ENCODE results near the gene GVQW3. TPM values are rescaled to one million over a fixed set of nuclear protein-coding genes. Genes with fewer than 3 reads are reported as not detected.

GVQW3 gene
- total and polyA plus RNA-seq, 2 of the 8 experiments (the other 6 are each of a cell fraction or from before 2014, with no cell fraction given), result 5.5 to 8.1 TPM

DNA sequence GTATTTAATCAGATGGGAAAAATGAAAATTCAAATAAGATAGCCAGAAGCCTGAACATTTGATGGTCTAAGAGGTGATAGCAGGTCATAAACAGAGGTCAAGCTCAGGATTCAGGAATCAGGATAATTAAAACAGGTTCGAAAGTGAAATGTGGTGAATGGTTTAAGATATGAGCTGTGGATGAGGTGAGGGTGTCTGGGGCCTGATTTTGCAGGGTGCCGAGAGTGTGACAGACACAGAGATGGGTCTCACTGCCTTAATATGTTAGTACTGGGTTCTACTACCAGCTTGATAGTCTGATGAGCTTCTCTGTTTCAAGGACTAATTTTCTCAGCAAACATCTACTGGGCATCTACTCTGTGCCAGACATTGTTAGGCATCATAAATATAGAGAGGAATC, 43.8 kb downstream of the GVQW3 start:
- Histone ChIP-seq H2AFZ (ENCODE audit: low read length) (no peak overlapping the region), H3K56ac (replicated peaks; ENCODE audit: insufficient read length, low read depth, low read length) (no peak overlapping the region), H2BK5ac (ENCODE audit: low read depth, low read length) (no peak overlapping the region), H4K91ac (replicated peaks; ENCODE audit: insufficient read length, low read length) (no peak overlapping the region), H3K36me3 (ENCODE audit: control insufficient read depth in 2 of 4, insufficient read depth in 4 of 4, low read length in 3 of 4) (no peaks in the 10 kb centered on the region), H3K4me1 (replicated peaks in 1 of 4; ENCODE audit: control insufficient read depth in 3 of 4, insufficient read depth in 4 of 4, low read length in 3 of 4) (no peaks in the 10 kb centered on the region), H3K27me3 (replicated peaks in 1 of 4; ENCODE audit: control insufficient read depth in 3 of 4, extremely low read depth in 1 of 4, insufficient read depth in 3 of 4, low read length in 3 of 4) (no peaks in the 10 kb centered on the region; a peak in 1 of 7 replicates), H3K23me2 (ENCODE audit: low read depth, low read length) (no peaks in the 10 kb centered on the region), H3K4me3 (ENCODE audit: extremely low read depth in 1 of 4, insufficient read depth in 2 of 4, low read depth in 3 of 4, low read length in 4 of 4) (no peak overlapping the region), H3K14ac (ENCODE audit: insufficient read length) (no peak overlapping the region), H3K27ac (ENCODE audit: low read depth, low read length) (no peak overlapping the region), H3K18ac (ENCODE audit: extremely low read depth, low read length) (no peak overlapping the region), H4K5ac (ENCODE audit: insufficient read length, low read depth, low read length) (no peak overlapping the region), H2BK15ac (ENCODE audit: low read length) (no peak overlapping the region), H2BK120ac (replicated peaks; ENCODE audit: low read depth, low read length) (no peak overlapping the region), H3K9me3 (ENCODE audit: insufficient read depth in 2 of 2, low read depth in 1 of 2, low read length in 1 of 2) (no peaks in the 10 kb centered on the region), H3K79me2 (ENCODE audit: control insufficient read depth in 1 of 2, insufficient read depth in 2 of 2, low read length in 2 of 2) (no peaks in the 10 kb centered on the region), H3K4me2 (ENCODE audit: insufficient read depth in 1 of 2, low read depth in 2 of 2, low read length in 2 of 2) (no peak overlapping the region), H3K9ac (replicated peaks in 1 of 4; ENCODE audit: extremely low read depth in 1 of 4, low read depth in 3 of 4, low read length in 3 of 4) (no peak overlapping the region), H2AK5ac (ENCODE audit: low read depth, low read length) (no peak overlapping the region), H3K23ac (ENCODE audit: insufficient read length) (no peak overlapping the region), H4K8ac (ENCODE audit: extremely low read depth, insufficient read depth, low read length) (no peak overlapping the region), H3K4ac (replicated peaks; ENCODE audit: insufficient read length, low read depth, low read length) (no peak overlapping the region), H4K20me1 (replicated peaks in 1 of 2; ENCODE audit: control insufficient read depth in 1 of 2, insufficient read depth in 2 of 2, low read length in 2 of 2) (no peaks in the 10 kb centered on the region), H2BK12ac (ENCODE audit: low read depth, low read length) (no peak overlapping the region), H2BK20ac (ENCODE audit: low read length) (no peak overlapping the region), H3K79me1 (ENCODE audit: low read depth, low read length) (no peaks in the 10 kb centered on the region)
- CTCF ChIA-PET (ENCODE audit: partially characterized antibody), result interaction anchor here (0.9 to 1.5 kb wide), 7 partner anchors 9 to 1366 kb away, joined by 3 to 5 read pairs (median 3); no protein-coding TSS in a partner anchor
- WGBS, 2 experiments (ENCODE audit: extremely low coverage in 1 of 2, insufficient coverage in 1 of 2, insufficient read length in 1 of 2, insufficient replicate concordance in 2 of 2, low coverage in 1 of 2, low lambda C conversion rate in 2 of 2, missing lambda C conversion rate in 1 of 2), result 85% methylated on average over 2 of the region's 2 CpGs; no CpG with 5 or more reads in 1 of the 2 experiments
- POLR2A ChIA-PET (ENCODE audit: partially characterized antibody), result interaction anchor here (1.2 kb wide), 1 partner anchor 12 kb away, joined by 4 read pairs; no protein-coding TSS in a partner anchor
- TF ChIP-seq CBX5 (IDR thresholded peaks at IDR 0.05; ENCODE audit: low read depth, low read length) (no peak), BACH1 (IDR thresholded peaks at IDR 0.05; ENCODE audit: low read length) (no peak)
- FAIRE-seq (no peak), DNase-seq (ENCODE audit: low read depth in 1 of 2, low spot score in 2 of 2) (no peak)

Data from H1 (cell line).